Esophagus squamous epithelium (tissue), 5 donors: Measurements from ENCODE around the gene CBFA2T2. TPM values are rescaled to one million over a fixed set of nuclear protein-coding genes. Genes with fewer than 3 reads are reported as not detected.

Experiments used
- DNase-seq: peaks from one replicate; lab custom pipeline; 2025; lab: John Stamatoyannopoulos, UW
- H3K27ac ChIP-seq, 4 donors: fragments of 200-600 bp; sonication (generic); one replicate each; pipeline ENCODE4 v1.5.1; 2016 to 2019; ENCODE audit warnings: mild to moderate bottlenecking in 1 of 4
- H3K27me3 ChIP-seq, 4 donors: fragments of 200-600 bp; sonication (generic); 1 replicate in 3 of 4; 2 replicates in 1 of 4; pipeline versions ENCODE4 v1.5.1 to v1.6.0; 2017 to 2021; ENCODE audit warnings: antibody characterized with exemption in 1 of 4
- H3K36me3 ChIP-seq, 3 donors: fragments of 200-600 bp; sonication (generic); one replicate each; pipeline ENCODE4 v1.5.1; 2016 to 2019
- H3K4me1 ChIP-seq, 3 donors: fragments of 200-600 bp; sonication (generic); one replicate each; pipeline ENCODE4 v1.5.1; 2017 to 2019
- H3K4me3 ChIP-seq, 4 donors: fragments of 200-600 bp; sonication (generic); 1 replicate in 3 of 4; 2 replicates in 1 of 4; pipeline ENCODE4 v1.5.1; 2016 to 2019; ENCODE audit warnings: mild to moderate bottlenecking in 2 of 4, moderate library complexity in 1 of 4
- H3K9me3 ChIP-seq, 3 donors: fragments of 200-600 bp; sonication (generic); one replicate each; pipeline ENCODE4 v1.5.1; 2016 to 2019
- POLR2A ChIP-seq, 4 donors: fragments of 450-650 bp; IDR thresholded peaks; one replicate each; pipeline ENCODE4 v1.6.1; 2017; ENCODE audit warnings: antibody characterized with exemption in 4 of 4, mild to moderate bottlenecking in 4 of 4, moderate library complexity in 3 of 4
- WGBS, 2 donors: methylation state at CpG; one replicate each; pipeline ENCODE4 v1.1.5; 2018; 5-methylcytosine and 5-hydroxymethylcytosine counted together
- intact Hi-C: fragments of 100-400 bp; cut with DNase I; formaldehyde crosslinking; loops from one replicate; pipeline ENCODE4 v1.15.0; 2022
- total RNA-seq, 4 donors: library from RNA; depleted of rRNA; stranded (reverse); fragments of >200 nt; gene quantifications; one replicate each; pipeline ENCODE4 v1.1.0, GENCODE V29; 2016
- TF ChIP-seq, protein P1 (sequence below), 6 experiments: fragments of 450-650 bp in 4 of 6; fragments of 200-600 bp in 2 of 6; sonication (generic) in 2 of 6; IDR thresholded peaks; one replicate each; pipeline ENCODE4 v1.5.1; 2016 to 2019; ENCODE audit warnings: antibody characterized with exemption in 6 of 6, mild to moderate bottlenecking in 4 of 6, moderate library complexity in 4 of 6
- donor health status: DM: yes; HTN: yes; CAD: no.

CBFA2T2 gene
- total RNA-seq, 4 donors from 2014 or later, result 10.5 to 15.6 (median 10.8) TPM

DNA sequence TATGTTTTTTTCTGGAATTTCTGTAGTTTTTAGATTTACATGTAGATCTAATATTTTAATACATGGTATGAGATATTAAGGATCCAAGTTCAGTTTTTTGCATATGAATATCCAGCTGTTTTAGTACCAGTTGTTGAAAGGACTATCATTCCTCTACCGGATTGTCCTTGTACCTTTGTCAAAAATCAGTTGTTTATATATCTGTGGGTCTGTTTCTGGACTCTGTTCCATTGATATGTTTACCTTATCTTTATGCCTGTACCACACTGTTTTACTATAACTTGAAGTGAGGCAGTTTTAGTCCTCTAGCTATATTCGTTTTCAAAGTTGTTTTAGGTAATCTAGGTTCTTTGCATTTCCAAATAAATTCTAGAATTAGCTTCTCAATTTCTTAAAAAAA is 47.7 kb downstream of the CBFA2T2 start:
- Histone ChIP-seq H3K4me1 (peaks cover 0 to 10% (median 0%) of the 10 kb centered on the region in 3 donors), H3K27ac (no peak overlapping the region), H3K27me3 (no peaks in the 10 kb centered on the region), H3K36me3 (peaks cover 0 to 11% (median 0%) of the 10 kb centered on the region in 3 donors), H3K4me3 (no peak overlapping the region), H3K9me3 (no peaks in the 10 kb centered on the region)
- intact Hi-C loops, result no loop called here
- TF ChIP-seq, protein P1, sequence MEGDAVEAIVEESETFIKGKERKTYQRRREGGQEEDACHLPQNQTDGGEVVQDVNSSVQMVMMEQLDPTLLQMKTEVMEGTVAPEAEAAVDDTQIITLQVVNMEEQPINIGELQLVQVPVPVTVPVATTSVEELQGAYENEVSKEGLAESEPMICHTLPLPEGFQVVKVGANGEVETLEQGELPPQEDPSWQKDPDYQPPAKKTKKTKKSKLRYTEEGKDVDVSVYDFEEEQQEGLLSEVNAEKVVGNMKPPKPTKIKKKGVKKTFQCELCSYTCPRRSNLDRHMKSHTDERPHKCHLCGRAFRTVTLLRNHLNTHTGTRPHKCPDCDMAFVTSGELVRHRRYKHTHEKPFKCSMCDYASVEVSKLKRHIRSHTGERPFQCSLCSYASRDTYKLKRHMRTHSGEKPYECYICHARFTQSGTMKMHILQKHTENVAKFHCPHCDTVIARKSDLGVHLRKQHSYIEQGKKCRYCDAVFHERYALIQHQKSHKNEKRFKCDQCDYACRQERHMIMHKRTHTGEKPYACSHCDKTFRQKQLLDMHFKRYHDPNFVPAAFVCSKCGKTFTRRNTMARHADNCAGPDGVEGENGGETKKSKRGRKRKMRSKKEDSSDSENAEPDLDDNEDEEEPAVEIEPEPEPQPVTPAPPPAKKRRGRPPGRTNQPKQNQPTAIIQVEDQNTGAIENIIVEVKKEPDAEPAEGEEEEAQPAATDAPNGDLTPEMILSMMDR (IDR thresholded peaks at IDR 0.05), result no peak
- no peak for TF ChIP-seq POLR2A (IDR thresholded peaks at IDR 0.05)
- WGBS, 2 donors, result 69 to 87% methylated on average over 2 of the region's 2 CpGs
- DNase-seq, result no peak

DNA sequence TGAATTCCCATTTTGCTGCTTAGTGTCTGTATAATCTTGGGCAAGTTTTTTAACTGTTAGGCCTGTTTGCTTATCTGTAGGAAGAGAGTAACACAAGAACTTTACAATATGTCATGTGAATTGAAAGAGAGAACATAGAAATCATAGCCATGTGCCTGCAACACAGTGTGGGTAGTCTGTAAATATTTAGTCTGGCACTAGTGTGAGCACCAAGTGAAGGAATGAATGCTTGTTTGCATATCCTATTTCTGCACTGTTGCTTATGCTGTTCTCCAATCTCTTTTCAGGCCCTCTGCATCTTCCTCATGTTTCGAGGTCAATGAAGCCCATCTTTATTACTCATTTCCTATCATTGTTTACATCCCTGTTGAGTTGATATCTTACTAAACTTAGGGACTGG is 49.2 kb downstream of the CBFA2T2 start:
- intact Hi-C loops, result no loop called here
- H3K4me1 ChIP-seq, result peaks cover 0 to 4% (median 0%) of the 10 kb centered on the region in 3 donors
- no peak for TF ChIP-seq POLR2A (IDR thresholded peaks at IDR 0.05)
- TF ChIP-seq, protein P1 (IDR thresholded peaks at IDR 0.05), result no peak
- H3K27me3 ChIP-seq, result no peaks in the 10 kb centered on the region
- H3K9me3 ChIP-seq, result no peaks in the 10 kb centered on the region
- H3K27ac ChIP-seq, result no peak overlapping the region
- no peak for DNase-seq
- 75 to 85% methylated on average over 1 of the region's 1 CpG for WGBS, 2 donors
- no peak overlapping the region for H3K4me3 ChIP-seq
- peaks cover 0 to 11% (median 0%) of the 10 kb centered on the region in 3 donors for H3K36me3 ChIP-seq

DNA sequence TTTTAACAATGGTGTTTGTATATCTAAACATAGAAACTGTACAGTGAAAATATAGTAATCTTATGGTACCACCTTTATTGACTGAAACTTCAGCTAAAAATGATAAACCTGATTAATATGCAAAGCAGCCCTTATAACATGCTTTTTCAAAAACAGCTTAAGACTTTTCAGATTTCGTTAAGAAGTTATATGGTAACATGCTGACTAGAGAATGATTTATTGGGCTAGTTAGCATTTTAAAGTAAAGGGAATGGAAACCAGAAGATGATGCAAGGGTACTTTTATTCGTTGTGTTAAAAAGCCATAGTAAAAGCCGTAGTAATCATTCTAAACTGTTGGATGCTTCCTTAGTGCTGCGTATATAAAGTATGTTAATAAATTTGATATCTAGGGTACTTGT is 50.5 kb downstream of the CBFA2T2 start:
- intact Hi-C loops, result no loop called here
- TF ChIP-seq POLR2A (IDR thresholded peaks at IDR 0.05), result no peak
- TF ChIP-seq, protein P1 (IDR thresholded peaks at IDR 0.05), result no peak
- H3K27me3 ChIP-seq, result no peaks in the 10 kb centered on the region
- peaks cover 0 to 4% (median 0%) of the 10 kb centered on the region in 3 donors for H3K4me1 ChIP-seq
- H3K36me3 ChIP-seq, result peaks cover 0 to 11% (median 0%) of the 10 kb centered on the region in 3 donors
- H3K27ac ChIP-seq, result no peak overlapping the region
- no peak for DNase-seq
- H3K4me3 ChIP-seq, result no peak overlapping the region
- no peaks in the 10 kb centered on the region for H3K9me3 ChIP-seq
- WGBS, 2 donors, result 86 to 88% methylated on average over 4 of the region's 4 CpGs

DNA sequence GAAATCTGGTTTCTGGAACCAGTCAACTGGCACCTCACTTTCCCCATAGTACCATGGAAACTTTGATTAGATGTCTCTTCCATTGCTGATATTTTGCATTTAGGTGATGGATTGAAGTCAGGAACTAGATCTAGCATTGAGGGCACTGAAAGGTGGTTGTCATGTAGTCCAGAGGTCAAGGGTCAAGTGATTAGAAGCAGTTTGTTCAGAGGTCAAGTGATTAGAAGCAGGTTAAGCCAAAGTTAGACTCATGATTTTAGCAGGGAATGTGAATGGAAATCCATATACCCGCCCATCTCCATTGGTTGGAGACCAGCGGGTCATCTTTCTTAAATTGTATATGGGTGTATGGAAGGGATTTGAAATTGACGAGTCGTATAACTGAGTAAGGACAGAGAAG is 51.2 kb downstream of the CBFA2T2 start:
- 95 to 100% methylated on average over 4 of the region's 4 CpGs for WGBS, 2 donors
- Histone ChIP-seq H3K4me1 (peaks cover 0 to 4% (median 0%) of the 10 kb centered on the region in 3 donors), H3K27ac (no peak overlapping the region), H3K4me3 (no peak overlapping the region), H3K9me3 (no peaks in the 10 kb centered on the region), H3K27me3 (no peaks in the 10 kb centered on the region), H3K36me3 (peaks cover 0 to 11% (median 0%) of the 10 kb centered on the region in 3 donors)
- DNase-seq, result no peak
- TF ChIP-seq POLR2A (IDR thresholded peaks at IDR 0.05), result no peak
- TF ChIP-seq, protein P1 (IDR thresholded peaks at IDR 0.05), result no peak
- intact Hi-C loops, result no loop called here

DNA sequence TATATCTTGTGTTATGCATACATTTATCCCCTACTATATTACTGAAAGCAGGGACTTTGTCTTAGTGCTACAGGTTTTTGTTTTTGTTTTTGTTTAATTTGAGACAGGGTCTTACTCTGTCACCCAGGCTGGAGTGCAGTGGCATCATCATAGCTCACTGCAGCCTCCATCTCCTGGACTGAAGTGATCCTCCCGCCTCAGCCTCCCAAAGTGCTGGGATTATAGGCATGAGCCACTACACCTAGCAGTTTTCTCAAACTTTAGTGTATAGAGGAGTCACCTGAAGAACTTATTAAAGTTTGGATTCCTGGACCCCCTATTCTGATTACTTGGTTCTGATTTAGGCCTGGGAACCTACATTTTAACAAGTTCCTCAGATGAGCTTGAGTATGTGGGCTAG is 51.9 kb downstream of the CBFA2T2 start:
- Histone ChIP-seq H3K27me3 (no peaks in the 10 kb centered on the region), H3K27ac (no peak overlapping the region), H3K4me3 (no peak overlapping the region), H3K9me3 (no peaks in the 10 kb centered on the region), H3K36me3 (peaks cover 0 to 8% (median 0%) of the 10 kb centered on the region in 3 donors), H3K4me1 (peaks cover 0 to 10% (median 0%) of the 10 kb centered on the region in 3 donors)
- DNase-seq, result no peak
- intact Hi-C loops, result no loop called here
- TF ChIP-seq, protein P1 (IDR thresholded peaks at IDR 0.05), result no peak
- no peak for TF ChIP-seq POLR2A (IDR thresholded peaks at IDR 0.05)
- WGBS, 2 donors, result 100% methylated on average over 1 of the region's 1 CpG
